GM13976 (cell line): ENCODE data around the gene EFCAB13.

Source experiments
- DNase-seq: peaks from one replicate; pipeline ENCODE4 v3.0.0; 2012; ENCODE audit warnings: low spot score
- in situ Hi-C: fragments of 300-500 bp; cut with MboI; formaldehyde crosslinking; loops from one replicate; pipeline ENCODE4 v1.12.0; 2022; ENCODE audit warnings: low sequenced_read_pairs, mixed read lengths, inconsistent platforms; ENCODE audit not compliant: unreplicated experiment
- TF ChIP-seq, protein P1 (sequence below): IDR thresholded peaks from 2 replicates; pipeline ENCODE4 v1.5.1; 2012; ENCODE audit warnings: borderline replicate concordance, mild to moderate bottlenecking; ENCODE audit not compliant: insufficient read depth; ENCODE audit errors: extremely low read depth, missing control alignments, control extremely low read depth

EFCAB13 gene

DNA sequence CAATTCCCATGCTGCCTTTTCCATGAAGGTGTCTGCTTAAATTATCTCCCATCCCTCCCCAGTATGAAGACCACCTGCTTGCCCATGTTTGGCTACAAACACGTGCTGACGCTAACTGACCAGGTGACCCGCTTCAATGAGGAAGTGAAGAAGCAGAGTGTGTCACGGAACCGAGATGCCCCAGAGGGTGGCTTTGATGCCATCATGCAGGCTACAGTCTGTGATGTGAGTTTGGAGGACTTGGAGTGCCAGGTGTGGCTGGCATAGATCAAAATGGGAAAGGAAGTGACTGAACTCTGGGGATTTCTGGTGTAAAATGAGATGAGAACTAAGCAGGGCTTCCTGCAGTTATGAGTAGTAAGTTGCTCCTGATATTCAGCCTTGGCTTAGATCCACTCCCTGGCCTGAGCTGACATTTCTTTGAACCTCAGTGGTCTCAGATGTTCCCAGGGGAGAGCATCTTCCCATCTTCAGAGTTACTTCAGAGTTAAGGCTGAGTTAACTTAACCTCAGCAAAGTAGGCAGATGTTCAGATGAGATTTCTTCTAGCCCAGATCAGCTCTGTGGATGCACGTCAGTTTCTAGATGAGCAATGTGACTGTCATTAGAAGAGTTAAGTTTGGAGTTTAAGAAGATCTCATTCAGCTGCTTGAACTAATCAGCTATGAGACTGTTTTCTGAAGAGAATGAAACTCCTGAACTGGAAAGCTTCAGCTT is 37.4 kb upstream of the EFCAB13 start:
- TF ChIP-seq, protein P1, sequence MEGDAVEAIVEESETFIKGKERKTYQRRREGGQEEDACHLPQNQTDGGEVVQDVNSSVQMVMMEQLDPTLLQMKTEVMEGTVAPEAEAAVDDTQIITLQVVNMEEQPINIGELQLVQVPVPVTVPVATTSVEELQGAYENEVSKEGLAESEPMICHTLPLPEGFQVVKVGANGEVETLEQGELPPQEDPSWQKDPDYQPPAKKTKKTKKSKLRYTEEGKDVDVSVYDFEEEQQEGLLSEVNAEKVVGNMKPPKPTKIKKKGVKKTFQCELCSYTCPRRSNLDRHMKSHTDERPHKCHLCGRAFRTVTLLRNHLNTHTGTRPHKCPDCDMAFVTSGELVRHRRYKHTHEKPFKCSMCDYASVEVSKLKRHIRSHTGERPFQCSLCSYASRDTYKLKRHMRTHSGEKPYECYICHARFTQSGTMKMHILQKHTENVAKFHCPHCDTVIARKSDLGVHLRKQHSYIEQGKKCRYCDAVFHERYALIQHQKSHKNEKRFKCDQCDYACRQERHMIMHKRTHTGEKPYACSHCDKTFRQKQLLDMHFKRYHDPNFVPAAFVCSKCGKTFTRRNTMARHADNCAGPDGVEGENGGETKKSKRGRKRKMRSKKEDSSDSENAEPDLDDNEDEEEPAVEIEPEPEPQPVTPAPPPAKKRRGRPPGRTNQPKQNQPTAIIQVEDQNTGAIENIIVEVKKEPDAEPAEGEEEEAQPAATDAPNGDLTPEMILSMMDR: no peak
- DNase-seq: peak; percentile 73
- in situ Hi-C loops: no loop called here

DNA sequence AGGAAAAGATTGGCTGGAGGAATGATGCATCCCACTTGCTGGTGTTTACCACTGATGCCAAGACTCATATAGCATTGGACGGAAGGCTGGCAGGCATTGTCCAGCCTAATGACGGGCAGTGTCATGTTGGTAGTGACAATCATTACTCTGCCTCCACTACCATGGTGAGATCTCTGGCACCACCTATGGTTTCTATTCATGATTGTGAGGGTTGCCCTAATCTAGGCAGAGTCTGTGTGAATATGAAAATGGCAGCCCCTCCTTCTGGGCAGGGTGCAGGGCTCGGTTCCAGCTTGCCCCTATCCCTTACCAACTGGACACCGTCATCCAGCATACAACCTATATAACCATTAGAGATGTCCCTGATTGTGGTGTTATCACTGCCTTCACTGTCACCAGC is 36.7 kb upstream of the EFCAB13 start:
- in situ Hi-C loops: no loop called here
- no peak for DNase-seq
- TF ChIP-seq, protein P1: peak; percentile 4

DNA sequence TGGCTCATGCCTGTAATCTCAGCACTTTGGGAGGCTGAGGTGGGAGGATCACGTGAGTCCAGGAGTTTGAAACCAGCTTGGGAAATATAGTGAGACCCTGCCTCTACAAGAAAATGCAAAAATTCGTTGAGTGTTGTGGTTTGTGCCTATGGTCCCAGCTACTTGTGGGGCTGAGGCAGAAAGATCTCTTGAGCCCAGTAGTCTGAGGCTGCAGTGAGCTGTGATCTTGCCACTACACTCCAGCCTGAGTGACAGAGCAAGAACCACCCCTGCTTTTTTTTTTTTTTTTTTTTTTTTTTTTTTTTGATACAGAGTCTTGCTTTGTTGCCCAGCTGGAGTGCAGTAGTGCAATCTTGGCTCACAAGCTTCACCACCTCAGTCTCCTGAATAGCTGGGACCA is 36.1 kb upstream of the EFCAB13 start:
- no peak for DNase-seq
- in situ Hi-C loops: no loop called here
- TF ChIP-seq, protein P1: no peak

DNA sequence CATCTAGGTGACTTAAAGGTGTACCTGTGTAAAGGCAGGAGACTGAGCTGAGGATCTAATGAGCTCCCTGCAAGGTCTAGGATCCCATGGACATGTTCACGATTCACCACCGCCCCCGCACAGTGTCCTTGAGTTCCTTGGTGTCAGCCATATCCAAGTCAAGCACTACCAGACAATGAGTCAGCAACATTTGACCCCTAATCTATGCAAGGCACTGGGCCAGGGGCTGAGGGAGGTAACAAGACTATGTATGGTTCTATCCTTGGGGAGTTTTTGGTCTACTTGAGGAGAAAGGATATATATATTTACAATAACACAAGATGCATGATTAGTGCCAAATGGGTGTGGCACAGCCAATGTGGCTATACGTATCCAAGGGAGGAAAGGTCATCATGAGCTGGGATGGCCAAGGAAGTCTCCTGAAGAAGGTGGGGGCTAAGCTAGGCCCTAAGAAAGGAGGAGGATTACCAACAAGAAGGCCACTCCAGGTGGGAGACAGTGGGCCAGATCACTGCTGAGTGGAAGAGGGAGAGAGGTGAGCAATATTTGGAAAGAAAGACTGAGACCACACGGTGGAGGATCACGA is 35.1 kb upstream of the EFCAB13 start:
- in situ Hi-C loops: no loop called here
- TF ChIP-seq, protein P1: no peak

DNA sequence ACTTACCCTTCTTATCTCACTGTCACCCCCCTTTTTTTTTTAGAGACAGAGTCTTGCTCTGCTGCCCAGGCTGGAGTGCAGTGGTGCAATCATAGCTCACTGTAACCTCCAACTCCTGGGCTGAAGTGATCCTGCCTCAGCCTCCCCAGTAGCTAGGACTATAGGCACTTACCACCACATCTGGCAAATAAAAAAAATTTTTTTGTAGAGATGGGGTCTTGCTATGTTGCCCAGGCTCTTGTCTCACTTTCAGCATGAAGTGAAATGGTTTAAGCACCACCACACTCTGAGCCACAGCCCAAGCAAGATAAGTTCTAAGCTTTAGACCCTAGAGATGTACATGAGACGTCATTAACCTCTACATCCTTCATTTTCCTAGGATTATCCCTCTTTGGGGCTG is 34.5 kb upstream of the EFCAB13 start:
- TF ChIP-seq, protein P1: no peak
- in situ Hi-C loops: no loop called here
- no peak for DNase-seq

More for the DNA sequence above, 35.1 kb upstream of the EFCAB13 start:
- DNase-seq: no peak

DNA sequence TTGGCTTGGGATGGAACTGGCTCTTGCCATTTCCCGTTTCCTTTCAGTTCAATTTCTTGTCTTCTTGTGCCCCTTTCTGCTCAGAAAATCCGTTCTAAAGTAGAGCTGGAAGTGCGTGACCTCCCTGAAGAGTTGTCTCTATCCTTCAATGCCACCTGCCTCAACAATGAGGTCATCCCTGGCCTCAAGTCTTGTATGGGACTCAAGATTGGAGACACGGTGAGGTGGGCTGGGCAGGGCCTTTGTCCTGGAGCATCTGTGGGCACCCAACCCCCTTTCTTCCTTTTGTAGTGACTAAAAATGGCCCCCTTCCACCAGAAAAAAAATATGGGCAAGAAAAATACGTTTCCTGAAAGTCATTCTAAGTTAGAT is 32.9 kb upstream of the EFCAB13 start:
- TF ChIP-seq, protein P1: no peak
- in situ Hi-C loops: no loop called here
- DNase-seq: no peak
